Breast epithelium (tissue), 4 donors: ENCODE data around the gene ICAM5. TPM values are rescaled to one million over a fixed set of nuclear protein-coding genes. Genes with fewer than 3 reads are reported as not detected.

Experiments
- DNase-seq, 2 donors: peaks; one replicate each; pipeline ENCODE4 v3.0.0-alpha.2; 2019; ENCODE audit warnings: low spot score in 2 of 2
- H3K27ac ChIP-seq, 2 donors: fragments of 200-600 bp; sonication (generic) in 1 of 2; one replicate each; pipeline ENCODE4 v1.5.1; 2016 to 2019; ENCODE audit warnings: mild to moderate bottlenecking in 1 of 2
- H3K27me3 ChIP-seq, 2 donors: fragments of 200-600 bp; sonication (generic) in 1 of 2; one replicate each; pipeline versions ENCODE4 v1.5.1 to v1.6.0; 2017 to 2019; ENCODE audit warnings: control low read depth in 1 of 2, mild to moderate bottlenecking in 1 of 2
- H3K36me3 ChIP-seq: fragments of 200-600 bp; one replicate; pipeline ENCODE4 v1.5.1; 2019
- H3K4me1 ChIP-seq, 2 donors: fragments of 200-600 bp; sonication (generic); one replicate each; pipeline ENCODE4 v1.5.1; 2016 to 2019; ENCODE audit warnings: control low read depth in 1 of 2
- H3K4me3 ChIP-seq, 3 donors: fragments of 200-600 bp; sonication (generic); 1 replicate in 2 of 3; 2 replicates in 1 of 3; pipeline ENCODE4 v1.5.1; 2016 to 2019; ENCODE audit warnings: mild to moderate bottlenecking in 3 of 3, moderate library complexity in 2 of 3
- H3K9me3 ChIP-seq, 2 donors: fragments of 200-600 bp; sonication (generic) in 1 of 2; one replicate each; pipeline ENCODE4 v1.5.1; 2016 to 2019; ENCODE audit warnings: control low read depth in 1 of 2
- POLR2A ChIP-seq: fragments of 450-650 bp; IDR thresholded peaks from one replicate; pipeline ENCODE4 v1.6.1; 2016; ENCODE audit warnings: antibody characterized with exemption, mild to moderate bottlenecking, moderate library complexity
- POLR2AphosphoS5 ChIP-seq, 3 donors: sonication (generic); formaldehyde crosslinking; IDR thresholded peaks; one replicate each; pipeline ENCODE4 v1.6.1; 2017; ENCODE audit warnings: antibody characterized with exemption in 3 of 3
- intact Hi-C: fragments of 100-400 bp; cut with DNase I; formaldehyde crosslinking; loops from one replicate; pipeline ENCODE4 v1.15.1; 2023; ENCODE audit warnings: low total_unique reads
- total RNA-seq, 3 donors: library from RNA; depleted of rRNA; stranded (reverse); fragments of >200 nt; gene quantifications; one replicate each; pipeline ENCODE4 v1.1.0, GENCODE V29; 2016
- TF ChIP-seq, protein P1 (sequence below), 3 donors: fragments of 450-650 bp; IDR thresholded peaks; one replicate each; pipeline ENCODE4 v1.5.1; 2016 to 2017; ENCODE audit warnings: antibody characterized with exemption in 3 of 3, mild to moderate bottlenecking in 3 of 3, moderate library complexity in 3 of 3

The ICAM5 gene
- total RNA-seq, 3 donors from 2014 or later = 0.64 to 1.8 (median 1.3) TPM

DNA sequence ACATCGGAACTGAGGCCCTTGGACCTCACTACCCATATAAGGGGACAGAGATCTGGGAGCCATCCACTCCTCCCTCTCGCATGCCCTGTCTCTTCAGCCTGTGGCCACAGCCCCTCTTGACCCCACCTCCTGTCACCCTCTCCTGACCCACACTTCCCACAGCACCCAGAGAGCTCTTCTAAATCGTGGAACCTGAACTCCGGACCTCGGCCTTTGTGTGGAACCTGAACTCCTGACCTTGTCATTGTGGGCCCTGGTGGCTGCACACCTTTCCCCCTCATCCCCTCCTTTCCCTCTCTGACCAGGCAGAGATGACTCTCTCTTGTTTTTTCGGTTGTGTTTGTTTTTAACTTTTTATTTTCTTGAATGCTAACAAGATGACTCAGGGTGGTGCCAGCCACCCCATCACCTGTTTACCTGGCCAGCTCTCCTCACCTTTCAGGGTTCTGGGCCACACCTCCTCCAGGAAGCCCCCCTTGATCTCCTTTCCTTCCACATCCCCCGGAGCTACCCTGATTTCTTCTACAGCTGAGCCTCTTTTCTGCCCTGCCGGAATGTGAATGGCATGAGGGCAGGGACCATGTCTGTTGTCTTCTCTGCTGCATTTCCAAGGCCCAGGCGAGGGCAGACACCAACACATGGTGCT, 32.7 kb upstream of the ICAM5 start:
- TF ChIP-seq POLR2AphosphoS5 (IDR thresholded peaks at IDR 0.05) (no peak), POLR2A (no peak)
- TF ChIP-seq, protein P1, sequence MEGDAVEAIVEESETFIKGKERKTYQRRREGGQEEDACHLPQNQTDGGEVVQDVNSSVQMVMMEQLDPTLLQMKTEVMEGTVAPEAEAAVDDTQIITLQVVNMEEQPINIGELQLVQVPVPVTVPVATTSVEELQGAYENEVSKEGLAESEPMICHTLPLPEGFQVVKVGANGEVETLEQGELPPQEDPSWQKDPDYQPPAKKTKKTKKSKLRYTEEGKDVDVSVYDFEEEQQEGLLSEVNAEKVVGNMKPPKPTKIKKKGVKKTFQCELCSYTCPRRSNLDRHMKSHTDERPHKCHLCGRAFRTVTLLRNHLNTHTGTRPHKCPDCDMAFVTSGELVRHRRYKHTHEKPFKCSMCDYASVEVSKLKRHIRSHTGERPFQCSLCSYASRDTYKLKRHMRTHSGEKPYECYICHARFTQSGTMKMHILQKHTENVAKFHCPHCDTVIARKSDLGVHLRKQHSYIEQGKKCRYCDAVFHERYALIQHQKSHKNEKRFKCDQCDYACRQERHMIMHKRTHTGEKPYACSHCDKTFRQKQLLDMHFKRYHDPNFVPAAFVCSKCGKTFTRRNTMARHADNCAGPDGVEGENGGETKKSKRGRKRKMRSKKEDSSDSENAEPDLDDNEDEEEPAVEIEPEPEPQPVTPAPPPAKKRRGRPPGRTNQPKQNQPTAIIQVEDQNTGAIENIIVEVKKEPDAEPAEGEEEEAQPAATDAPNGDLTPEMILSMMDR (IDR thresholded peaks at IDR 0.05) = no peak
- Histone ChIP-seq H3K9me3 (no peaks in the 10 kb centered on the region), H3K27ac (no peak overlapping the region), H3K36me3 (no peaks in the 10 kb centered on the region), H3K4me1 (no peaks in the 10 kb centered on the region), H3K27me3 (no peaks in the 10 kb centered on the region), H3K4me3 (no peak overlapping the region)
- intact Hi-C loops = no loop called here
- no peak for DNase-seq

DNA sequence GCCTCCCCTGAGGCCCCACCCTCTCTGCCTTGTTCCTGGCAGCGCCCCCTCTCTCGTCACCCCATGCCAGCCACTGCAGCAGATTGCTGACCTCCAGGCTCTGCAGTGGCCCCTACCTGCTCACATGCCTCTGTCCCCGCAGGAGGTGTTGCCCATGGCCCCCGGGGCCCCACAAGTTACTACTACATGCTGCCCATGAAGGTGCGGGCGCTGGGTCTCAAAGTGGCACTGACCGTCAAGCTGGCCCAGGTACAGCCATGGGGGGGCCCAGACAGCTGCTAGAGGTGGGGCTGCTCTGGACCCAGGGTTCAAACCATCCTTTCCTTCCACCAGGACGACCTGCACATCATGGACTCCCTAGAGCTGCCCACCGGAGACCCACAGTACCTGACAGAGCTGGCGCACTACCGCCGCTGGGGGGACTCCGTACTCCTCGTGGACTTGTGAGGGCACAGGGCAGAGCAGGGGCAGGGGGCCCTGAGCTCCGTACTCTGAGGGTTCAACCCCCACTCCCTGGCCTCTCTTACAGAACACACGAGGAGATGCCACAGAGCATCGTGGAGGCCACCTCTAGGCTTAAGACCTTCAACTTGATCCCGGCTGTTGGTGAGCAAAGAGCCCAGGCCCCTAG, 31.6 kb upstream of the ICAM5 start:
- Histone ChIP-seq H3K4me3 (no peak overlapping the region), H3K9me3 (no peaks in the 10 kb centered on the region), H3K27ac (no peak overlapping the region), H3K36me3 (no peaks in the 10 kb centered on the region), H3K4me1 (no peaks in the 10 kb centered on the region), H3K27me3 (no peaks in the 10 kb centered on the region)
- intact Hi-C loops = no loop called here
- TF ChIP-seq POLR2AphosphoS5 (IDR thresholded peaks at IDR 0.05) (no peak), POLR2A (no peak)
- TF ChIP-seq, protein P1 (IDR thresholded peaks at IDR 0.05) = no peak
- no peak for DNase-seq

DNA sequence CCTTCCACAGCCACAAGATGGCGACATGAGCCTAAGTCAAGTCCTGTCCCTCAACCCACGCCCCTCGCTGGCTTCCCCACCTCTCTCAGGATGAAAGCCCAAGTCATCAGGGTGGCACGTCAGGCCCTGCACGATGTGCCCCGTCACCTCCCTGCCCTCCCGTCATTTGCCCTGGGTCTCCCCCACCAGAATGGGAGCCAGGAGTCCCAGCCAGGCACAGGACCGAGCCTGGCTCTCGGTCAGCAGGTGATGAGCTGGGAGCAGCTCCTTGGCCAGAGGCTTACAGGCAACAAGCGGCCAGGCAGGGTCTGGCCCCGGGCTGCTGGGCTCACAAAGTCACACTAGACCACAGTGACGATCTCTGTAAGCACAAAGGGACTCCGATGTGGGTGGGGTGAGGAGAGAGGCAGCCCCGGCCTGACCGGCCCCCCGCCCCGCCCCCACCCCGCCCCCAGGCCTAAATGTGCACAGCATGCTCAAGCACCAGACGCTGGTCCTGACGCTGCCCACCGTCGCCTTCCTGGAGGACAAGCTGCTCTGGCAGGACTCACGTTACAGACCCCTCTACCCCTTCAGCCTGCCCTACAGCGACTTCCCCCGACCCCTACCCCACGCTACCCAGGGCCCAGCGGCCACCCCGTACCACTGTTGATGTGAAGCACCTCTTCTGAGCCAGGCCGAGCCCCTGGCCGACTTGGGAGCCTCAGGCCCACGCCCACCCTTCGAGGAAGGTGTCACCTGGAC, 30.4 kb upstream of the ICAM5 start:
- no peaks in the 10 kb centered on the region for H3K4me1 ChIP-seq
- no peaks in the 10 kb centered on the region for H3K36me3 ChIP-seq
- intact Hi-C loops = no loop called here

DNA sequence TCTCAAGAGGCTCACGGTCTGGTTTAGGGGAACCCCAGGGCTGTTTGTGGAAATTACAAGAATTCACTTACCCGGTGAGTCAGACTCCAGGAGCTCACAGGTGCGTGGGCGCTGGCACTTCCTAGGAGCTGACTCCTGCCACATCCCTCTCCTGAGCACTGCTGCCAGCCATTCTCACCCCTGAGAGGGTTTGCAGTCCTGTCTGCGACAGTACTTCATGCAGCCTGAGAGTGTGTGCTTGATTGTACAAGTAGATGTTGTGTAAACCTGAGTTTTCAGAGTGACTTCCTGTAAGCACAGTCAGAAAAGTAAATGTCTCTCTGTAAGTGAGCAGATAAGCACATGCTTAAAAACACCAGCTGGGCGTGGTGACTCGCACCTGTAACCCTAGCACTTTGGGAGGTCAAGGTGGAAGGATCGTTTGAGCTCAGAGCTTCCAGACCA, 29.6 kb upstream of the ICAM5 start:
- peak in 1 of 2 donors; percentile 69 for DNase-seq
- peak overlapping the region in 1 of 2 donors; percentile 55 for H3K27ac ChIP-seq

More for the DNA sequence above, 30.4 kb upstream of the ICAM5 start:
- H3K27ac ChIP-seq = peak overlapping the region; percentile 55 to 73
- TF ChIP-seq POLR2A (no peak), POLR2AphosphoS5 (IDR thresholded peaks at IDR 0.05) (peak in 1 of 3 donors; percentile 27)
- TF ChIP-seq, protein P1 (IDR thresholded peaks at IDR 0.05) = peak; percentile 42 to 77 (median 66)
- peak; percentile 83 to 91 for DNase-seq
- no peaks in the 10 kb centered on the region for H3K9me3 ChIP-seq
- no peaks in the 10 kb centered on the region for H3K27me3 ChIP-seq
- peak overlapping the region in 2 of 3 donors; percentile 9 to 25 for H3K4me3 ChIP-seq

More for the DNA sequence above, 29.6 kb upstream of the ICAM5 start:
- no peaks in the 10 kb centered on the region for H3K4me1 ChIP-seq
- H3K27me3 ChIP-seq = no peaks in the 10 kb centered on the region
- no peak overlapping the region for H3K4me3 ChIP-seq
- H3K9me3 ChIP-seq = no peaks in the 10 kb centered on the region
- TF ChIP-seq, protein P1 (IDR thresholded peaks at IDR 0.05) = no peak
- TF ChIP-seq POLR2AphosphoS5 (IDR thresholded peaks at IDR 0.05) = no peak
- TF ChIP-seq POLR2A = no peak
- no peaks in the 10 kb centered on the region for H3K36me3 ChIP-seq
- intact Hi-C loops = no loop called here
